ENCODE results near the gene VWF. TPM values are rescaled to one million over a fixed set of nuclear protein-coding genes. Genes with fewer than 3 reads are reported as not detected.
"Not testable (repeated sequence)": the region's sequence is repeated elsewhere in the genome, so short reads cannot be mapped to it uniquely, and the experiment has no call there.

Gene VWF
- total RNA-seq, 1 donor from 2014 or later = 0.10 TPM

DNA sequence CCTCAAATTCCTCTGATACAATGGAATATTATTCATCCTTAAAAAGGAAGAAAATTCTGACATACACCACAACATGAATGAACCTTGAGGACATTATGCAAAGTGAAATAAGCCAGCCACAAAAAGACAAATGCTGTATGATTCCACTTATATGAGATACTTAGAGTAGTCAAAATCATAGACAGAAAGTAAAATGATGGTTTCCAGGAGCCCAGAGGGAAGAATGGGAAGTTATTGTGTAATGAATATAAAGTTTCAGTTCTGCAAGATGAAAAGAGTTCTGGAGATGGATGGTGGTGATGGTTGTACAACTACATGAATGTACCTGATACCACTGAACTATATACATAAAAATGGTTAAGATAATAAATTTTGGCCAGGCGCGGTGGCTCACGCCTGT is 18.3 kb downstream of the VWF start:
- DNase-seq (ENCODE audit: low spot score, unreplicated experiment) = no peak
- TF ChIP-seq, protein P1, sequence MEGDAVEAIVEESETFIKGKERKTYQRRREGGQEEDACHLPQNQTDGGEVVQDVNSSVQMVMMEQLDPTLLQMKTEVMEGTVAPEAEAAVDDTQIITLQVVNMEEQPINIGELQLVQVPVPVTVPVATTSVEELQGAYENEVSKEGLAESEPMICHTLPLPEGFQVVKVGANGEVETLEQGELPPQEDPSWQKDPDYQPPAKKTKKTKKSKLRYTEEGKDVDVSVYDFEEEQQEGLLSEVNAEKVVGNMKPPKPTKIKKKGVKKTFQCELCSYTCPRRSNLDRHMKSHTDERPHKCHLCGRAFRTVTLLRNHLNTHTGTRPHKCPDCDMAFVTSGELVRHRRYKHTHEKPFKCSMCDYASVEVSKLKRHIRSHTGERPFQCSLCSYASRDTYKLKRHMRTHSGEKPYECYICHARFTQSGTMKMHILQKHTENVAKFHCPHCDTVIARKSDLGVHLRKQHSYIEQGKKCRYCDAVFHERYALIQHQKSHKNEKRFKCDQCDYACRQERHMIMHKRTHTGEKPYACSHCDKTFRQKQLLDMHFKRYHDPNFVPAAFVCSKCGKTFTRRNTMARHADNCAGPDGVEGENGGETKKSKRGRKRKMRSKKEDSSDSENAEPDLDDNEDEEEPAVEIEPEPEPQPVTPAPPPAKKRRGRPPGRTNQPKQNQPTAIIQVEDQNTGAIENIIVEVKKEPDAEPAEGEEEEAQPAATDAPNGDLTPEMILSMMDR (IDR thresholded peaks at IDR 0.05; ENCODE audit: unreplicated experiment) = no peak

DNA sequence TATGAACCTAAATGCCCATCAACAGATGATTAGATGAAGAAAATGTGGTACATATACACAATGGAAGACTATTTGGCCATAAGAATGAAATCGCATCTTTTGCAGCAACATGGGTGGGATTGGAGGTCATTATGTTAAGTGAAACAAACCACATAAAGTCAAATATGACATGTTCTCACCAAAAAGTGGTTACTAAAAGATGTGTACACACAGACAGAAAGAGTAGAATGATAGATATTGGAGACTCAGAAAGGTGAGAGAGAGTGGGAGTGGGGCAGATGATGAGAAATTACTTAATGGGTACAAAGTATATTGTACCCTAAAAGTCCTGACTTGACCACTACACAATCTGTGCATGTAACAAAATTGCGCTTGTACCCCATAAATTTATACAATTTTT is 19.6 kb downstream of the VWF start:
- TF ChIP-seq, protein P1 (IDR thresholded peaks at IDR 0.05; ENCODE audit: unreplicated experiment) = no peak
- no peak overlapping the region for H3K27ac Mint-ChIP-seq
- H3K36me3 Mint-ChIP-seq (ENCODE audit: insufficient read depth) = no peaks in the 10 kb centered on the region
- no peaks in the 10 kb centered on the region for H3K27me3 Mint-ChIP-seq
- H3K4me3 Mint-ChIP-seq (ENCODE audit: low read depth) = no peak overlapping the region
- no peak for DNase-seq (ENCODE audit: low spot score, unreplicated experiment)
- H3K4me1 Mint-ChIP-seq (ENCODE audit: low read depth) = no peaks in the 10 kb centered on the region
- peaks cover 1% of the 10 kb centered on the region for H3K9me3 Mint-ChIP-seq (ENCODE audit: low read depth)

More for the DNA sequence above, 18.3 kb downstream of the VWF start:
- no peak overlapping the region for H3K27ac Mint-ChIP-seq
- no peaks in the 10 kb centered on the region for H3K36me3 Mint-ChIP-seq (ENCODE audit: insufficient read depth)
- H3K9me3 Mint-ChIP-seq (ENCODE audit: low read depth) = peaks cover 4% of the 10 kb centered on the region
- no peak overlapping the region for H3K4me3 Mint-ChIP-seq (ENCODE audit: low read depth)
- H3K4me1 Mint-ChIP-seq (ENCODE audit: low read depth) = no peaks in the 10 kb centered on the region
- no peaks in the 10 kb centered on the region for H3K27me3 Mint-ChIP-seq

DNA sequence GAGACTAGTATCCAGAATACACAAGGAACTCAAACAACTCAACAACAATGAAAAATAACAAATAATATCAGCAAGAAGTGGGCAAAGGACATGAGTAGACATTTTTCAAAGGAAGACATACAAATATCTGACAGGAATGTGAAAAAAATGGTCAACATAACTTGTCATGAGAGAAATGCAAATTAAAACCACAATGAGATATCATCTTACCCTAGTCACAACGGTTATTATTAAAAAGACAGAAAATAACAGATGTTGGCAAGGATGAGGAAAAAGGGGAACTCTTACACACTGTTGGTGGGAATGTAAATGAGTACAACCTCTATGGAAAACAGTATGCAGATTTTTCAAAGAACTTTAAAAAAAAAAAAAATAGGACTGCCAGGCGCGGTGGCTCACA is 20.4 kb downstream of the VWF start:
- Mint-ChIP-seq H3K4me3 (ENCODE audit: low read depth) (no peak overlapping the region), H3K27ac (no peak overlapping the region), H3K27me3 (no peaks in the 10 kb centered on the region), H3K36me3 (ENCODE audit: insufficient read depth) (no peaks in the 10 kb centered on the region), H3K9me3 (ENCODE audit: low read depth) (no peaks in the 10 kb centered on the region), H3K4me1 (ENCODE audit: low read depth) (no peaks in the 10 kb centered on the region)
- TF ChIP-seq, protein P1 (IDR thresholded peaks at IDR 0.05; ENCODE audit: unreplicated experiment) = no peak
- DNase-seq (ENCODE audit: low spot score, unreplicated experiment) = no peak

DNA sequence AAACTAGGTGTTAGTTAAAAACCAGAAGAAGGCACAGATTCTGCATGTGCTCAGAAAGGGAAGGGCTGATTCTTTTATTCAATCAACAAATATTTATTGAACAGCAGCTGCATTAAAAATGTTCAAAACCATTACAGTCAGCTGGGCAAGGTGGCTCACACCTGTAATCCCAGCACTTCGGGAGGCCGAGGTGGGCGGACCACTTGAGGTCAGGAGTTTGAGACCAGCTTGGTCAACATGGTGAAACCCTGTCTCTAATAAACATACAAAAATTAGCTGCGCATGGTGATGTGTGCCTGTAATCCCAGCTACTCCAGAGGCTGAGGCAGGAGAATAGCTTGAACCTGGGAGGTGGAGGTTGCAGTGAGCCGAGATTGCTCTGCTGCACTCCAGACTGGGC is 22.4 kb downstream of the VWF start:
- DNase-seq (ENCODE audit: low spot score, unreplicated experiment); H3K27me3 Mint-ChIP-seq; H3K4me3 Mint-ChIP-seq (ENCODE audit: low read depth); H3K9me3 Mint-ChIP-seq (ENCODE audit: low read depth); H3K36me3 Mint-ChIP-seq (ENCODE audit: insufficient read depth); H3K4me1 Mint-ChIP-seq (ENCODE audit: low read depth); H3K27ac Mint-ChIP-seq: not testable (repeated sequence)

DNA sequence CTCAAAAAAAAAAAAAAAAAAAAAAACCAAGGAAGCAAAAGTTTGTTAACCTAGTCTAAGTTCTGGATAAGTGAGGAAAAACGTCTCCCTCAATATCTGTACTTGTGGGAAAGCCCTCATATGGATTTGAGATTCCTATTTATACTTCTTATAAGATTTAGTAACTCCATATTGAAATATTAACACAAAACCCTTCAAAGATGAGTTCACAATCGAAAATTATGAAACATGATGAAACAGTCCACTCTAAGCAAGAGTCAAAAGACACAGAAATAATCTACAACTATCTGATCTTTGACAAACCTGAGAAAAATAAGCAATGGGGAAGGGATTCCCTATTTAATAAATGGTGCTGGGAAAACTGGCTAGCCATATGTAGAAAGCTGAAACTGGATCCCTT is 25.2 kb downstream of the VWF start:
- TF ChIP-seq, protein P1 (IDR thresholded peaks at IDR 0.05; ENCODE audit: unreplicated experiment) = no peak
- H3K27ac Mint-ChIP-seq = no peak overlapping the region
- no peak for DNase-seq (ENCODE audit: low spot score, unreplicated experiment)
- H3K9me3 Mint-ChIP-seq (ENCODE audit: low read depth) = no peaks in the 10 kb centered on the region
- H3K27me3 Mint-ChIP-seq = no peaks in the 10 kb centered on the region
- H3K4me3 Mint-ChIP-seq (ENCODE audit: low read depth) = no peak overlapping the region
- H3K36me3 Mint-ChIP-seq (ENCODE audit: insufficient read depth) = no peaks in the 10 kb centered on the region
- H3K4me1 Mint-ChIP-seq (ENCODE audit: low read depth) = no peaks in the 10 kb centered on the region

DNA sequence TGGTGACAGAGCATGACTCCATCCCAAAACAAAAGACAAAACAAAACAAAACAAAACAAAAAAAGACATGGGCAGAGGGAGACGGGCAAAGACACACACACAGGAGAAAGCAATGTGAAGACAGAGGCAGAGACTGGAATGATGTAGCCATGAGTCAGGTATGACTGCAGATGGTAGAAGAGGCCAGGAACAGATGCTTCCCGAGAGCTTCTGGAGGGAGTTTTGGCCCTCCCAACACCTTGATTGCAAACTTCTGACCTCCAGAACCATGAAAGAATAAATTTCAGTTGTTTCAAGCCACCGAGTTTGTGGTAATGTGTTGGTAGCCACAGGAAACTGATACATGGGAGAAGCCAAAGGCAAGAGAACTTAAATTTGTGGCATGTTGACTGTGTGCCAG is 27.1 kb downstream of the VWF start:
- no peaks in the 10 kb centered on the region for H3K27me3 Mint-ChIP-seq
- TF ChIP-seq, protein P1 (IDR thresholded peaks at IDR 0.05; ENCODE audit: unreplicated experiment) = no peak
- H3K27ac Mint-ChIP-seq = no peak overlapping the region
- H3K9me3 Mint-ChIP-seq (ENCODE audit: low read depth) = peaks cover 2% of the 10 kb centered on the region
- peaks cover 3% of the 10 kb centered on the region for H3K4me1 Mint-ChIP-seq (ENCODE audit: low read depth)
- H3K36me3 Mint-ChIP-seq (ENCODE audit: insufficient read depth) = no peaks in the 10 kb centered on the region
- no peak for DNase-seq (ENCODE audit: low spot score, unreplicated experiment)
- no peak overlapping the region for H3K4me3 Mint-ChIP-seq (ENCODE audit: low read depth)
